Measurements from ENCODE around the gene VSIR. TPM values are rescaled to one million over a fixed set of nuclear protein-coding genes. Genes with fewer than 3 reads are reported as not detected.

VSIR gene
- total and polyA plus RNA-seq, 4 donors: 32.3 to 244 (median 84.5) TPM

GRCh38 chr10:71715026-71715425 lies 58.3 kb downstream of the VSIR start:
- WGBS, 2 donors: 81 to 82% methylated on average over 7 to 8 of the region's 8 CpGs
- peak overlapping the region in 1 of 2 donors; percentile 89 for H3K27ac ChIP-seq (ENCODE audit: low read depth in 1 of 2, low read length in 1 of 2)
- no peak overlapping the region for H3K9ac ChIP-seq (ENCODE audit: insufficient read depth in 1 of 2, low read length in 2 of 2)
- H3K27me3 ChIP-seq (ENCODE audit: control insufficient read depth in 3 of 3, insufficient read depth in 3 of 3, low read length in 2 of 3): no peaks in the 10 kb centered on the region
- no peak for TF ChIP-seq CTCF (IDR thresholded peaks at IDR 0.05; ENCODE audit: control extremely low read depth, extremely low read depth)
- no peaks in the 10 kb centered on the region for H3K36me3 ChIP-seq (ENCODE audit: control insufficient read depth in 4 of 4, insufficient read depth in 4 of 4, low read length in 4 of 4)
- DNase-seq: no peak
- H3K4me3 ChIP-seq: no peak overlapping the region
- peaks cover 0 to 54% (median 31%) of the 10 kb centered on the region in 5 donors for H3K4me1 ChIP-seq (ENCODE audit: control insufficient read depth in 5 of 5, insufficient read depth in 5 of 5, low read length in 5 of 5)
- no peak for ATAC-seq (ENCODE audit: insufficient read depth, low FRiP score)
- no peaks in the 10 kb centered on the region for H3K9me3 ChIP-seq (ENCODE audit: control insufficient read depth in 4 of 4, insufficient read depth in 3 of 4, low read length in 3 of 4)

GRCh38 chr10:71714592-71714991 lies 58.7 kb downstream of the VSIR start:
- H3K4me1 ChIP-seq (ENCODE audit: control insufficient read depth in 5 of 5, insufficient read depth in 5 of 5, low read length in 5 of 5): peaks cover 0 to 50% (median 29%) of the 10 kb centered on the region in 5 donors
- H3K36me3 ChIP-seq (ENCODE audit: control insufficient read depth in 4 of 4, insufficient read depth in 4 of 4, low read length in 4 of 4): no peaks in the 10 kb centered on the region
- H3K9me3 ChIP-seq (ENCODE audit: control insufficient read depth in 4 of 4, insufficient read depth in 3 of 4, low read length in 3 of 4): no peaks in the 10 kb centered on the region
- no peak overlapping the region for H3K4me3 ChIP-seq
- peak overlapping the region; percentile 82 to 89 for H3K27ac ChIP-seq (ENCODE audit: low read depth in 1 of 2, low read length in 1 of 2)
- WGBS, 2 donors: 65 to 78% methylated on average over 5 of the region's 5 CpGs
- no peaks in the 10 kb centered on the region for H3K27me3 ChIP-seq (ENCODE audit: control insufficient read depth in 3 of 3, insufficient read depth in 3 of 3, low read length in 2 of 3)
- TF ChIP-seq CTCF (IDR thresholded peaks at IDR 0.05; ENCODE audit: control extremely low read depth, extremely low read depth): no peak
- no peak overlapping the region for H3K9ac ChIP-seq (ENCODE audit: insufficient read depth in 1 of 2, low read length in 2 of 2)
- ATAC-seq (ENCODE audit: insufficient read depth, low FRiP score): no peak
- DNase-seq: no peak

GRCh38 chr10:71714031-71714410 lies 59.3 kb downstream of the VSIR start:
- Histone ChIP-seq H3K36me3 (ENCODE audit: control insufficient read depth in 4 of 4, insufficient read depth in 4 of 4, low read length in 4 of 4) (no peaks in the 10 kb centered on the region), H3K9ac (ENCODE audit: insufficient read depth in 1 of 2, low read length in 2 of 2) (peak overlapping the region in 1 of 2 donors; percentile 47), H3K4me1 (ENCODE audit: control insufficient read depth in 5 of 5, insufficient read depth in 5 of 5, low read length in 5 of 5) (peaks cover 0 to 44% (median 29%) of the 10 kb centered on the region in 5 donors), H3K4me3 (no peak overlapping the region), H3K9me3 (ENCODE audit: control insufficient read depth in 4 of 4, insufficient read depth in 3 of 4, low read length in 3 of 4) (no peaks in the 10 kb centered on the region), H3K27ac (ENCODE audit: low read depth in 1 of 2, low read length in 1 of 2) (peak overlapping the region; percentile 82 to 89), H3K27me3 (ENCODE audit: control insufficient read depth in 3 of 3, insufficient read depth in 3 of 3, low read length in 2 of 3) (peaks cover 0 to 4% (median 0%) of the 10 kb centered on the region in 3 donors)
- WGBS, 2 donors: 40 to 46% methylated on average over 4 of the region's 4 CpGs
- DNase-seq (no peak), ATAC-seq (ENCODE audit: insufficient read depth, low FRiP score) (no peak)
- TF ChIP-seq CTCF (IDR thresholded peaks at IDR 0.05; ENCODE audit: control extremely low read depth, extremely low read depth): no peak
